ENCODE data around the gene EIF3L.

GRCh38 chr22:37910890-37911672 is 61.9 kb downstream of the EIF3L start:
- no peak for TF ChIP-seq YY1 (IDR thresholded peaks at IDR 0.05; ENCODE audit: insufficient read depth, insufficient read length)
- no peak for TF ChIP-seq ZNF274 (IDR thresholded peaks at IDR 0.05; ENCODE audit: low read depth, low read length)

Measured in NT2/D1 (cell line).